ENCODE data around the gene REG3G. TPM values are rescaled to one million over a fixed set of nuclear protein-coding genes. Genes with fewer than 3 reads are reported as not detected.

The REG3G gene
- total and polyA plus RNA-seq, 2 of the 4 experiments (the other 2 are of a cell fraction) = not detected

- no peaks in the 10 kb centered on the region for H3K9me3 ChIP-seq (ENCODE audit: control insufficient read depth, insufficient read depth, low read length)
- H3K9me1 ChIP-seq (ENCODE audit: insufficient read depth, low read length) = no peaks in the 10 kb centered on the region
- H2AFZ ChIP-seq (replicated peaks; ENCODE audit: low read length, poor library complexity) = no peak overlapping the region
- no TSS peak for BruUV-seq (replicated peaks)
- no peak overlapping the region for H3K4ac ChIP-seq (ENCODE audit: low read depth, low read length)
- TF ChIP-seq NFE2L2 (IDR thresholded peaks at IDR 0.05; ENCODE audit: low read depth, low read length) (no peak), SMC3 (IDR thresholded peaks at IDR 0.05; ENCODE audit: low read depth, low read length) (no peak), CTCF (conservative IDR thresholded peaks at IDR 0.05; ENCODE audit: low read depth, low read length) (no peak), MAFK (IDR thresholded peaks at IDR 0.05; ENCODE audit: low read depth, low read length) (no peak), FOS (IDR thresholded peaks at IDR 0.05; ENCODE audit: low read depth, low read length) (no peak), CHD1 (IDR thresholded peaks at IDR 0.05; ENCODE audit: low read depth, low read length) (no peak), RCOR1 (IDR thresholded peaks at IDR 0.05; ENCODE audit: insufficient replicate concordance, low read length) (no peak), CEBPB (IDR thresholded peaks at IDR 0.05; ENCODE audit: low read depth, low read length) (no peak), RAD21 (IDR thresholded peaks at IDR 0.05; ENCODE audit: low read length) (no peak), MXI1 (IDR thresholded peaks at IDR 0.05; ENCODE audit: borderline replicate concordance, low read depth, low read length) (no peak)
- TF ChIP-seq, protein P1, sequence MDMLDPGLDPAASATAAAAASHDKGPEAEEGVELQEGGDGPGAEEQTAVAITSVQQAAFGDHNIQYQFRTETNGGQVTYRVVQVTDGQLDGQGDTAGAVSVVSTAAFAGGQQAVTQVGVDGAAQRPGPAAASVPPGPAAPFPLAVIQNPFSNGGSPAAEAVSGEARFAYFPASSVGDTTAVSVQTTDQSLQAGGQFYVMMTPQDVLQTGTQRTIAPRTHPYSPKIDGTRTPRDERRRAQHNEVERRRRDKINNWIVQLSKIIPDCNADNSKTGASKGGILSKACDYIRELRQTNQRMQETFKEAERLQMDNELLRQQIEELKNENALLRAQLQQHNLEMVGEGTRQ (IDR thresholded peaks at IDR 0.05; ENCODE audit: low read depth, low read length) = no peak
- TF ChIP-seq, protein P2, sequence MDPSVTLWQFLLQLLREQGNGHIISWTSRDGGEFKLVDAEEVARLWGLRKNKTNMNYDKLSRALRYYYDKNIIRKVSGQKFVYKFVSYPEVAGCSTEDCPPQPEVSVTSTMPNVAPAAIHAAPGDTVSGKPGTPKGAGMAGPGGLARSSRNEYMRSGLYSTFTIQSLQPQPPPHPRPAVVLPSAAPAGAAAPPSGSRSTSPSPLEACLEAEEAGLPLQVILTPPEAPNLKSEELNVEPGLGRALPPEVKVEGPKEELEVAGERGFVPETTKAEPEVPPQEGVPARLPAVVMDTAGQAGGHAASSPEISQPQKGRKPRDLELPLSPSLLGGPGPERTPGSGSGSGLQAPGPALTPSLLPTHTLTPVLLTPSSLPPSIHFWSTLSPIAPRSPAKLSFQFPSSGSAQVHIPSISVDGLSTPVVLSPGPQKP (IDR thresholded peaks at IDR 0.05; ENCODE audit: borderline replicate concordance, low read depth, low read length) = no peak
- no peaks in the 10 kb centered on the region for H3K27me3 ChIP-seq (ENCODE audit: control insufficient read depth, insufficient read depth, low read length)
- no peak overlapping the region for H3K4me3 ChIP-seq (ENCODE audit: insufficient read depth, low read depth, low read length)
- intact Hi-C loops (cut with micrococcal nuclease) (no loop called here), in situ Hi-C loops (cut with MboI; ENCODE audit: low sequenced_read_pairs) (no loop called here), dilution Hi-C loops (cut with HindIII; ENCODE audit: low sequenced_read_pairs, unreplicated experiment) (no loop called here)
- H2AK9ac ChIP-seq (replicated peaks; ENCODE audit: low read depth, low read length, poor library complexity) = no peak overlapping the region
- no CpG with 5 or more reads among the region's 1 CpG for WGBS, 2 experiments (ENCODE audit: extremely low coverage in 2 of 2, insufficient read length in 1 of 2)
- no peaks in the 10 kb centered on the region for H3K36me3 ChIP-seq (ENCODE audit: control insufficient read depth, insufficient read depth, low read length)
- H2BK15ac ChIP-seq (ENCODE audit: low read depth, low read length) = no peak overlapping the region
- ChIA-PET CTCF (no interaction called here), POLR2A (ENCODE audit: unreplicated experiment) (no interaction called here)
- no peak overlapping the region for H2AK5ac ChIP-seq (ENCODE audit: low read depth, low read length)
- DNase-seq = no peak
- no peak overlapping the region for H3K18ac ChIP-seq (ENCODE audit: low read depth, low read length)
- H3K27ac ChIP-seq (ENCODE audit: insufficient read depth, low read length) = no peak overlapping the region
- H2BK120ac ChIP-seq (ENCODE audit: low read depth, low read length) = no peak overlapping the region
- no peak overlapping the region for H3K23ac ChIP-seq (ENCODE audit: low read depth, low read length)
- no peak for ATAC-seq (ENCODE audit: low read depth)
- no peak overlapping the region for H3K56ac ChIP-seq (ENCODE audit: extremely low read depth, insufficient read depth, low read length)
- no peak overlapping the region for H3K4me2 ChIP-seq (ENCODE audit: low read depth, low read length)
- no peak overlapping the region for H3K9ac ChIP-seq (ENCODE audit: low read depth, low read length)
- H4K20me1 ChIP-seq (ENCODE audit: insufficient read depth, low read length) = no peaks in the 10 kb centered on the region
- H2BK20ac ChIP-seq (ENCODE audit: low read depth, low read length) = no peak overlapping the region
- no peak overlapping the region for H4K5ac ChIP-seq (ENCODE audit: low read depth, low read length)
- no peaks in the 10 kb centered on the region for H3K79me1 ChIP-seq (ENCODE audit: low read depth in 1 of 2, low read length in 2 of 2)
- no peak overlapping the region for H2BK5ac ChIP-seq (ENCODE audit: low read depth, low read length, poor library complexity, severe bottlenecking)
- H3K14ac ChIP-seq (replicated peaks; ENCODE audit: low read depth, low read length) = no peak overlapping the region
- H4K8ac ChIP-seq (ENCODE audit: low read depth in 2 of 2, low read length in 2 of 2) = no peak overlapping the region
- no peaks in the 10 kb centered on the region for H3K4me1 ChIP-seq (ENCODE audit: control insufficient read depth, insufficient read depth, low read length)
- H4K91ac ChIP-seq (ENCODE audit: insufficient read depth, low read depth, low read length) = no peak overlapping the region
Observed at GRCh38 chr2:78985558-78985957, 39.9 kb upstream of the REG3G start.

All from IMR-90 (cell line).